ENCODE results near the gene CYP2A6. TPM values are rescaled to one million over a fixed set of nuclear protein-coding genes. Genes with fewer than 3 reads are reported as not detected.
"Not testable (repeated sequence)": the region's sequence is repeated elsewhere in the genome, so short reads cannot be mapped to it uniquely, and the experiment has no call there.

Gene CYP2A6
- total RNA-seq, 2 donors from 2014 or later, result not detected

DNA sequence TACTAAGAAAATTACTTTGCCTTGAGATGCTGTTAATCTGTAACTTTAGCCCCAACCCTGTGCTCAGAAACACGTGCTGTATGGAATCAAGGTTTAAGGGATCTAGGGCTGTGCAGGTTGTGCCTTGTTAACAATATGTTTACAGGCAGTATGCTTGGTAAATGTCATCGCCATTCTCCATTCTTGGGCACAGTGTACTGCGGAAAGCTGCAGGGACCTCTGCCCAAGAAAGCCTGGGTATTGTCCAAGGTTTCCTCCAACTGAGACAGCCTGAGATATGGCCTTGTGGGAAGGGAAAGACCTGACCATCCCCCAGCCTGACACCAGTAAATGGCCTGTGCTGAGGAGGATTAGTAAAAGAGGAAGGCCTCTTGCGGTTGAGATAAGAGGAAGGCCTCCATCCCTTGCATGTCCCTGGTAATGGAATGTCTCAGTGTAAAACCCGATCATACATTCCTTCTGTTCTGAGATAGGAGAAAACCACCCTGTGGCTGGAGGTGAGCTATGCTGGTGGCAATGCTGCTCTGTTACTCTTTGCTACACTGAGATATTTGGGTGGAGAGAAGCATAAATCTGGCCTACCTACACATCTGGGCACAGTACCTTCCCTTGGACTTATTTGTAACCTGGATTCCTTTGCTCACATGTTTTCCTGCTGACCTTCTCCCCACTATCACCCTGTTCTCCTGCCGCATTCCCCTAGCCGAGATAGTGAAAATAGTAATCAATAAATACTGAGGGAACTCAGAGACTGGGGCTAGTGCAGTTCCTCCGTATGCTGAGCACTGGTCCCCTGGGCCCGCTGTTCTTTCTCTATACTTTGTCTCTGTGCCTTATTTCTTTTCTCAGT is 27.3 kb downstream of the CYP2A6 start:
- peak overlapping the region; percentile 78 to 83 (median 81) for H3K27ac ChIP-seq

DNA sequence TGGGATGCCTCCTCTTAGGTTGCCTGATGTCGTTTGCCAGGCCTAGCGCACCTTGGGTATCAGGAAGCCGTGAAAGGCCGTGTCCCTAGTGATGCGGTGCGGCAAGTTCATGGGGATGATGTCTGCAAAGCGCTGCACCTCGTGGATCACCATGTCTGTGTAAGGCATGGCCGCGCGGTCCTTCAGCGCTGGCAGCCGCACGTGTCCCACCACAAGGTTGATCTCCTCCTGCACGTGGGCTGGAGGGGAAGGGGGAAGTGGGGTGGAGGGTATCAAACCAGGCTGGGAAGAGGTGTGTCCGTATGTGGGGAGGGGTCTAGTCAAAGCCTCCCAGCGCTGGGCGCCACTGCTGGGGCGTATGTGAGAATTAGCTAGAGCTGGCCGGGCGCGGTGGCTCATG is 28.1 kb downstream of the CYP2A6 start:
- Histone ChIP-seq H3K27me3 (no peaks in the 10 kb centered on the region), H3K36me3 (replicated peaks in 1 of 2; ENCODE audit: insufficient read depth in 1 of 2, low read depth in 2 of 2) (no peaks in the 10 kb centered on the region), H3K4me3 (no peak overlapping the region), H3K27ac (peak overlapping the region; percentile 78 to 83 (median 81)), H3K4me1 (peaks cover 46% of the 10 kb centered on the region), H3K9me3 (no peaks in the 10 kb centered on the region)
- no peak for TF ChIP-seq POLR2A (IDR thresholded peaks at IDR 0.05)
- TF ChIP-seq, protein P1, sequence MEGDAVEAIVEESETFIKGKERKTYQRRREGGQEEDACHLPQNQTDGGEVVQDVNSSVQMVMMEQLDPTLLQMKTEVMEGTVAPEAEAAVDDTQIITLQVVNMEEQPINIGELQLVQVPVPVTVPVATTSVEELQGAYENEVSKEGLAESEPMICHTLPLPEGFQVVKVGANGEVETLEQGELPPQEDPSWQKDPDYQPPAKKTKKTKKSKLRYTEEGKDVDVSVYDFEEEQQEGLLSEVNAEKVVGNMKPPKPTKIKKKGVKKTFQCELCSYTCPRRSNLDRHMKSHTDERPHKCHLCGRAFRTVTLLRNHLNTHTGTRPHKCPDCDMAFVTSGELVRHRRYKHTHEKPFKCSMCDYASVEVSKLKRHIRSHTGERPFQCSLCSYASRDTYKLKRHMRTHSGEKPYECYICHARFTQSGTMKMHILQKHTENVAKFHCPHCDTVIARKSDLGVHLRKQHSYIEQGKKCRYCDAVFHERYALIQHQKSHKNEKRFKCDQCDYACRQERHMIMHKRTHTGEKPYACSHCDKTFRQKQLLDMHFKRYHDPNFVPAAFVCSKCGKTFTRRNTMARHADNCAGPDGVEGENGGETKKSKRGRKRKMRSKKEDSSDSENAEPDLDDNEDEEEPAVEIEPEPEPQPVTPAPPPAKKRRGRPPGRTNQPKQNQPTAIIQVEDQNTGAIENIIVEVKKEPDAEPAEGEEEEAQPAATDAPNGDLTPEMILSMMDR (IDR thresholded peaks at IDR 0.05), result no peak
- ATAC-seq, result no peak
- peak in 1 of 4 donors; percentile 14 for DNase-seq
- intact Hi-C loops (cut with DNase I), result no loop called here
- 83 to 87% methylated on average over 8 to 22 of the region's 22 CpGs for WGBS, 2 donors

More for the DNA sequence above, 27.3 kb downstream of the CYP2A6 start:
- intact Hi-C loops (cut with DNase I); H3K9me3 ChIP-seq; H3K36me3 ChIP-seq (replicated peaks in 1 of 2; ENCODE audit: insufficient read depth in 1 of 2, low read depth in 2 of 2); H3K4me3 ChIP-seq; H3K27me3 ChIP-seq: not testable (repeated sequence)
- WGBS, 2 donors, result 13 to 23% methylated on average over 9 of the region's 9 CpGs
- ATAC-seq, result peak; percentile 24
- H3K4me1 ChIP-seq, result peaks cover 46% of the 10 kb centered on the region
- DNase-seq, result peak in 3 of 4 donors; percentile 62 to 74 (median 68)
- TF ChIP-seq POLR2A (IDR thresholded peaks at IDR 0.05), result peak in 1 of 3 donors; percentile 12
- TF ChIP-seq, protein P1 (IDR thresholded peaks at IDR 0.05), result peak in 2 of 7 experiments; percentile 7 to 22

GRCh38 chr19:40819479-40820234 is 30.6 kb downstream of the CYP2A6 start:
- H3K4me3 ChIP-seq; intact Hi-C loops (cut with DNase I); H3K36me3 ChIP-seq (replicated peaks in 1 of 2; ENCODE audit: insufficient read depth in 1 of 2, low read depth in 2 of 2); H3K27me3 ChIP-seq; H3K9me3 ChIP-seq: not testable (repeated sequence)
- TF ChIP-seq, protein P1 (IDR thresholded peaks at IDR 0.05), result peak; percentile 67 to 94 (median 80)
- peak; percentile 23 for ATAC-seq
- DNase-seq, result peak in 1 of 4 donors; percentile 33
- 37 to 43% methylated on average over 6 of the region's 6 CpGs for WGBS, 2 donors
- Histone ChIP-seq H3K4me1 (peaks cover 46% of the 10 kb centered on the region), H3K27ac (peak overlapping the region in 3 of 4 donors; percentile 15 to 67 (median 50))

GRCh38 chr19:40818480-40819399 is 31.5 kb downstream of the CYP2A6 start:
- H3K4me1 ChIP-seq, result peaks cover 39% of the 10 kb centered on the region
- TF ChIP-seq, protein P1 (IDR thresholded peaks at IDR 0.05), result peak in 6 of 7 experiments; percentile 19 to 43 (median 28)
- ATAC-seq (peak; percentile 83), DNase-seq (peak; percentile 79 to 88 (median 84))
- H3K9me3 ChIP-seq; H3K36me3 ChIP-seq (replicated peaks in 1 of 2; ENCODE audit: insufficient read depth in 1 of 2, low read depth in 2 of 2); intact Hi-C loops (cut with DNase I); H3K27me3 ChIP-seq; H3K4me3 ChIP-seq: not testable (repeated sequence)
- WGBS, 2 donors, result 36 to 50% methylated on average over 14 to 21 of the region's 36 CpGs
- H3K27ac ChIP-seq, result peak overlapping the region in 2 of 4 donors; percentile 61 to 67

All from body of pancreas (tissue), 4 donors.